NCI-H748 (cell line): Measurements from ENCODE around the gene BBS1.
"Not testable (repeated sequence)": the region's sequence is repeated elsewhere in the genome, so short reads cannot be mapped to it uniquely, and the experiment has no call there.

Experiments used
- DNase-seq: peaks from one replicate; lab custom pipeline; 2025; ENCODE audit not compliant: unreplicated experiment; lab: John Stamatoyannopoulos, UW

The BBS1 gene

GRCh38 chr11:66569076-66569475 is 58.6 kb downstream of the BBS1 start:
- no peak for DNase-seq

- no peak for DNase-seq
Observed at GRCh38 chr11:66570079-66570849, 59.8 kb downstream of the BBS1 start.

- DNase-seq: no peak
Observed at GRCh38 chr11:66570850-66571180, 60.4 kb downstream of the BBS1 start.

GRCh38 chr11:66579017-66579606 is 68.7 kb downstream of the BBS1 start:
- DNase-seq: peak; percentile 55

GRCh38 chr11:66580803-66581202 is 70.4 kb downstream of the BBS1 start:
- no peak for DNase-seq

DNA sequence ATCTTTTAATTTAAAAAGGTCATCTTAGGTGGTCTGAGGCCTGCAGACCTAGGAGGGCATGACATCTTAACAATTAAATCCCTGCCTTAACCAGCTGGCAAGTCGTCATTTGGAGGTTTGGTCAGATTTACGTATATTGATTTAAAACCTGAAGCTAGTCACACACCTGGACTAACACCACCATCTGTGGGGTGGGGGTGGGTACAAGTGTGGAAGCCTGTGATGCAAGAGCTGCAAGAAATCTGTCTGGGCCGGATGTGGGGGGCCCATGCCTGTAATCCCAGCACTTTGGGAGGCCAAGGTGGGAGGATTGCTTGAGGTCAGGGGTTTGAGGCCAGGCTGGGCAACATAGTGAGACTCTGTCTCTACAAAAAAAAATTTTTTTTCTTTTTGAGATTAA is 70.8 kb downstream of the BBS1 start:
- DNase-seq: no peak

DNA sequence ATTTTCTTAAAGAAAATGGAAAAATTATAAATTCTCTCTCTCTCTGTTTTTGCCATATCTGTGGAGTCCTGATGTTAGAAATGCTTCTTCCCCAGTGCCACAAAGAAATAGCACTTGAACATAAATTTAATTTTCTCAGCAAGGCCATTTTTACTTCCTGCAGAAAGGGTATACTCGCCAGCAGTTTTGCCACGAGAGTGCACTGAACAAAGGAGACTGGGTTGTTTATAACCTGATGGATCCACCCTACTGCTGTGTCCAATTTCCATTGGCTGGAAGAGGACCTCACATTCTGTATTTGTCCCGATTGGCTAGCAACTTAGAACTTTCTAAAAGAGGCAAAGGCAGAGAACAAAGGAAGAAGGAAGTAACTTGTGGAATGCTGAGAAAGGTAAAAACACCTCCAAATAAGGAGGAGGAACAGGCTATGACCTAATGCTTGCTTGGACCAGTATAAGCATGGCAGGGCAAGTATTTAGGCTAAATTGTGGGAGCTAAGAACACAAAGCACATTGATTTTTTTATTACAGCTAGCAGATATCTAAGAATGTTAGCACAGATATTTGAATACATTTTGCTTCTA is 72.2 kb downstream of the BBS1 start:
- not testable (repeated sequence) for DNase-seq
